NCI-H226 (cell line): ENCODE measurements around the gene RHEB.
"Not testable (repeated sequence)": the region's sequence is repeated elsewhere in the genome, so short reads cannot be mapped to it uniquely, and the experiment has no call there.

Experiments
- DNase-seq: peaks from one replicate; pipeline ENCODE4 v3.0.0-alpha.2; 2015

The RHEB gene, protein sequence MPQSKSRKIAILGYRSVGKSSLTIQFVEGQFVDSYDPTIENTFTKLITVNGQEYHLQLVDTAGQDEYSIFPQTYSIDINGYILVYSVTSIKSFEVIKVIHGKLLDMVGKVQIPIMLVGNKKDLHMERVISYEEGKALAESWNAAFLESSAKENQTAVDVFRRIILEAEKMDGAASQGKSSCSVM

DNA sequence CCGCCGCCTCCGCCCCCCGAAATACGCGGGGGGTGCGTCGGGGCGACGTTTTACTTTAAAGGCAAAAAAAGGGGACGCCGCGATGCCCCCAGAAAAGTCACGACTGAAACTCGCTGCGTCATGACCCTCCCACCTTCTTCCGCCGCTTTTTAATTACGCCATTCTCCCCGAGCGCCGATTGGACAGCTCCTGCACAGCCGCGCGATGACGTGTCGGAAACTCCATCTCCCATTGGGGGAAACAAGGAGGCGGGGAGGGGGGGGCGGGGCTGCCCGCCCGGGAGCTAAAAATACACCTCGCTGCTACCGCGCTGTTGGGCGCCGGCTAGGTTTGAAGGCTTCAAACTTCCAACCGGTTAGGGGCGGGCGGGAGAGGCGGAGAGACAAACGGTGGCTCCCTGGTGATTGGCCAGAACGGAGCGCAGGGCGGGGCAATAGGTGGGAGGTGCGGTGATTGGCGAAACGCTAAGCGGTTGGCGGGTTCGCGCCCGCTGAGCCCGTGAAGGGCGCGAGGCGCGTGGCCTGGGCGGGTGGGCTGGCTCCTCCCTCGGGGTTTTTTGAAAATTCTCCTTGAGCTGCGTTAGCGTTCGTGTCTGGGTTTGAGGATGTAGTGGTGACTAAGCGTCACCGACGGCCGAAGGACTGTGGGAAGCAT lies at the start of gene RHEB:
RHEB (minus strand) TSS at position 131 of the 654 bp plus-strand sequence. CDS start 384 bp downstream, outside the sequence.
- peak; percentile 98 for DNase-seq

DNA sequence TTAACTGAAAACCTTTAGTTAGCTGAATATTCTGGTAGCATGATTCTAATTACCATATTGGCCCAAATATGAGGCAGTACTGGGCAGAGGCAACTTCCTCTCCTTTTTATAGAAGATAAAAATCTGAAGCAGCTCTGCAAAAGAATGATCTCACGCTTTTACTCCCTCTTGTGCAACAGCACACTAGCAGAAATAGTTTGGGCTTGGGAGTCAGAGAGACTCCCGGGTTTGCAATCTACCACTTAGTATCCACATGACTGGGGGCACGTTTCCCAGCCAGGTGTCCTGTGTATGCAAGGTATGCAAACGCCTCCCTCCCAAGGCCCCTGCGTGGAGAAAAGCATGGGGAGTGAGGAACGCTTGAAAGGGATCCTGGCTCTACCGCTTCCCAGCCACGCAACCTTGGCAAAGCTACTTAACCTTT lies 47.2 kb upstream of the RHEB start:
- DNase-seq: peak; percentile 90

DNA sequence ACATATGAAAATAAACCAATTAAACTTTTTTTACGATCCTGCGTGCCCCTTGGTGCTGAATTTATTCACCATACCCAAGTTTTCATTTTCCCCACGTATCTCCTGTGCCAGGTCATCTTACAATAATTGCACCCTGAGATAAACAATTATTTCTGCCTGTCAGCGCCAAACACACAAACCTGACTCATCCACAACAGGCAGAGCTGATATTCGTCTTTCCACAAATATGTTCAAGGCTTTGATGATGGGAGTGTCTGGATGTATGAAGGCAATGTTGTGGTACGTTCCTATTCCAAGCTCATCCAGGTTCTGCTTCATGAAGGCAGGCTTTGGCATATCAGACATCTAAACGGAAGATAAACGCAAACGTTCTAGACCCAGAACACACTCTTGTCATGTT lies 45.8 kb upstream of the RHEB start:
- peak; percentile 83 for DNase-seq

DNA sequence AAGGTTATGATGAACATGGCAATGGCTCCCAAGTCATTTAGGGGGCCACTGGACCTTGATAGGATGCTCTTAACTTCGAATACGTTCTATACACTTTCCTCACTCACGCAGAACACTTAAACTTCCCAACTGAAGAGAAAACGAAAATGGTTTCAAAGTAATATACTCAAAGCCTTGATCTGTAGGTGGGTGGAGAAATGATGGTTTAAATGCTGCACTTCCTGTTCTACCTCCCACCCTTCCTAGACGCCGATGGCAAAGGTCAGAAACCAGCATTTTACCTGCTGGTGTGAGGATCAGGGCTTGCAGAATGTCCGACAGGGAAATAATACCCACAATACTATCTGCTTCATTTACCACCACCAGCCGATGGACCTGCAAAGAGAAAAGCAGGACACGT lies 40.5 kb upstream of the RHEB start:
- no peak for DNase-seq

DNA sequence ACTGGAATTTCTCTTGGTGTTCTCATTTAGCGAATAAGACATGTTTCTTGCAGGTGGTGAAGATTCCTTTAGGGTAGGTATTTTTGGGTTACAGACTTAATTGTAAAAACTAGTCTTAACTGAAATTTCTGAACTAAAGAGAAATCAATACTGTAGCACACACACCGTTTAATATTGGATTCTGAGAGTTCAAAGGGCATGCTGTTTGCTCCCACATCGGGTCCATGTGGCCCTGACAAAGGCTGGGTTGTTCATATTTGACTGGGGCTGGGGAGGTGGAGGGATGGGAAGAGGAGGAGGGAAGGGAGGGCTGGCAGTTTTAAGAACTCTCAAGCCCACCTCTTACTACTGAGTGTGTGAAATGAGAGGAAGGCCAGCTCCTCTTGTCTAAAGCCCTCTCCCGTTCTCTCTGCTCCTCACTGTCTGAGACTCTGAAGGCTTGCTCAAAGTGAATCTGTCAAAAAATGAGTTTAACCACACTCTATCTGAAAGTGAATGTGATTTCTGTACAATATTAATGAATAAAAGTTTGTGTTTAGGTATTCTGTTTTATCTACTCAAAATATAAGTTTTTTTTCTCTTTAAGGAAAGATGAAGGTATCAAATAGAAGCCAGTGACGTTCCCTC lies 40.0 kb upstream of the RHEB start:
- DNase-seq: no peak

DNA sequence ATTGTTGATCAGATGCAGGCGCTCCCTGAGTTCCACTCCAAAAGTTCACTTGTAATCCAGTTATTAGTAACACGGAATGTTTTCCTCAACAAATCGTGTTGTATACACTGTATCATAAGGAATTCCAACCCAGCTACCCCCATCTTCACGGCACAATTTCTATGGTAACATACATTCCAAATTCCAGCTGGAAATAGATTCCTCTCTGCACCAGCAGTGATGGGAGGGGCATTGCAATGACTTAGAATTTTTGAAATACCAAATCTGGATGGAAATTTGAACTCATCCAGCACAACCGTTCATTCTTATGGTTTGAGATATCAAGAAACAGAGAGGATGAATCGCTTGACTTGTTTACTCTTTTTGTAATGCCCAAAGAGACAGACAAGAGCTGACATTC lies 38.9 kb upstream of the RHEB start:
- no peak for DNase-seq

DNA sequence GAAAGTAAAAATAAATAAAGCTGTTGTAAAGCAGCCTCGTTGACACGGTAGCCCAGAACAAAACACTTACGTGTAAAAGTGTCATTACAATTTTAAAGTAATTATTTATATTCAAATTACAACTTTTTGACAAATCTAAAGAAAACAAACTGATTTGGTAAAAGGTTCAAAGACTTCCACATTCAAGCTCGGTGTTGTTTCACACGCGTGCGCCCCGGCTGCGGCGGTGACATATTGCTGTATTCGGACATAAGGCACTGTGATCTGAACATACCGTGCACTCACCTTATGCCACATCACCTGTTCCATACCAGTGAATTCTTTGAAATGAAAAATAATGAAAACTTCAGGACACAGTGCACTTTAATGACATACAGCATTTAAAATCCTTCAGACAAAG lies 36.9 kb upstream of the RHEB start:
- no peak for DNase-seq

DNA sequence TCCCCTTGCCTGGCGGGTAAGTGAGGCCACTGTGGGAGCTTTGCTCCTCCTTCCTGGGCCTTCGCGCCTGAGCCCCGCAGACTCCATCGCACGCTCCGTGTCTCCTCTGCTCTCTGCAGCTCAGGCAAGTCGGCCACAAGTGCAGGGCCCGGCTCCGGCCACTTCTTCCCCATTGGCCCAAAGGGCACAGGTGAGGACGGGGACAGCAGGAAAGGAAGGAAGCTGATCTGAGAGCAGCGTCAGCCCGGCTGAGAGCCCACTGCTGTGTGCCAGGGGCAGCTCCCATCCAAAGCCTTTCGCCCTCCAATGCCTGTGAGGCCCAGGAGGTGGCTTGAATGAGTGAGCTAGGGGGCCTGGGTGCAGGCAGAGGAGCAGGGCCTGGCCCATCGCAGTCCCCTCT lies 33.7 kb upstream of the RHEB start:
- no peak for DNase-seq

DNA sequence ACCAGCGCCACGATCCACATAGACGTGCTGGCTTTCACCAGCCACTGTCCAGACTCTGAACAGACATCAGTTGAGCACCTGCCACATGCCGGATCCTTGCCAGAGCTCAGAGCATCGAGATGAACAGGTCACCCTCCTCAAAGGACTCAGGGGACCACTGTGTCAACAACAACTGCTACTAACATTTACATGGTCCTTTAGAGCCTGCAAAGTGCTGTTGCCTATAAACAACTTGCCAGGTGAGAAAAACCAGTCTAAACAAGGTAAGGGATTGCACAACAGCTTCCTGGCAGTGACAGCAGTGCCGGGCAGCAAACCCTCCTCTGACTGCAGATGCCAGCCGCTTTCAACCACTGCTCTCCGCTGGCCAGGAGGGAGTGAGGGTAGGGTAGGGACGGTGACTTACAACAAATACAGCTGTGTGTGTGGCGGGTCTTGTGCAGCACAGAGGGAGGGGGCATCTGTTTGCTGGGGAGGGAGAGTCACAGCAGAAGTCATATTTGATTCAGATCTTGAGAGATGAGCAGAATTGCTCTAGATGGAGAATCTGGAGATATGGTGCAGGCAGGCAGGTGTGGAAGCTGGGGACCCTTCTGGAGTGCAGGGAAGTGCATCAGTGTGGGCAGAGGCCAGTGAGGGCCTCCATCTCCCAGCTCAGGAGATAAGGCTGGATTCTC lies 32.8 kb upstream of the RHEB start:
- DNase-seq: no peak

DNA sequence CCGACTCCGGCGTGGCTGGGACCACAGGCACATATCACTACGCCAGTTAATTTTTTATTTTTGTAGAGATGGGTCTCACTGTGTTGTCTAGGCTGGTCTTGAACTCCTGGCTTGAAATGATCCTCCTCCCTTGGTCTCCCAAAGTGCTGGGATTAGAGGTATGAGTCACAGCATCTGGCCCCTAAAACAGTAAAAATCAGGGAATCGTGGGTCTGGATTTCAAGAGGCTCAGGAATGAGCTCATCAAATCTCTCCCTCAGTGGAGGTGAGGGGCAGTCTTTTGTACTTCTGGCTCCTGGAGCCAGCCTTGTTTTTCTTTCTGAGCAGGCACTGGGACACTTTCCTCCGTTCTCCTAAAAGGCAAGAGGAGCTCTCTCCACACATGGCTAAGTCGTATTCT lies 32.1 kb upstream of the RHEB start:
- DNase-seq: no peak

DNA sequence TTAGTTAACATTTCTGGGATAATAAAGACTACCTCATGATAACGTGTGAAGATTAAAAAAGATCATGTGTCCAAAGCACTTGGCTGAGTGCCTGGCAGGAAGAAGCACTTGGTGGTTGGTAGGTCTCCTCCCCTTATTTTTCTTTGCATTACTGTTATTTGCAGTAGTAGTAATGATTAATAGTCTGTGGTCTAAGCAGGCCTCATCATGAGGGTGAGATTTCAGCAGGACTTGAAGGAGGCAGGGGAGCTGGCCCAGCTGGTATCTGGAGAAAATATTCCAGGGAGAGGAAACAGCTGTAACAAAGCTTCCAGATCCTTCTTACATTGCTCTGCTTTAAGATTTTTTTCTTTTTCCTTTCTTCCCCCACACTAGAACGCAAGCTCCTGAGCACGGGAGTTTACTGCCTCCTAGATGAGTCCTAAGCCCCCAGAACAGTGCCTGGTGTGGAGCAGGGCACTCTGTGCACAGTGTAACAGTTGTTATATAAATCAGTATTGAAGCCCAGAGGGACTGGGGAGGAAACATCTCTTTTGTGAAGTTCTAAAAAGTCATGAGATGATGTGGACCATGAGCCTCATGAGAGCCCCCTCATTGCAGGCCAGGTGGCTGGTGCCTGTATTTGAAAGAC lies 31.1 kb upstream of the RHEB start:
- peak; percentile 75 for DNase-seq

DNA sequence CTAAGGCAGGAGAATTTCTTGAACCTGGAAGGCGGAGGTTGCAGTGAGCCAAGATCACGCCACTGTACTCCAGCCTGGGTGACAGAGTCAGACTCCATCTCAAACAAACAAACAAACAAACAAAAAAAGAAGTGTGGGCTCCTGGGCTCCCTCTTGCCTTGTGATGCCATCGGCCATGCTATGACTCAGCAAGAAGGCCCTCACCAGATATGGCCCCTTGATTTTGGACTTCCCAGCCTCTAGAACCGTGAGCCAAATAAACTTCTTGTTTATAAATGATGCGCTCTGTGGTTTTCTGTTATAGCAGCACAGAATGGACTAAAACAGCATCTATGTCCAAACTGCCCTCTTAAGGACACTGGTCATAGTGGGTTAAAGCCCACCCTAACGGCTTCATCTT lies 29.9 kb upstream of the RHEB start:
- DNase-seq: no peak

DNA sequence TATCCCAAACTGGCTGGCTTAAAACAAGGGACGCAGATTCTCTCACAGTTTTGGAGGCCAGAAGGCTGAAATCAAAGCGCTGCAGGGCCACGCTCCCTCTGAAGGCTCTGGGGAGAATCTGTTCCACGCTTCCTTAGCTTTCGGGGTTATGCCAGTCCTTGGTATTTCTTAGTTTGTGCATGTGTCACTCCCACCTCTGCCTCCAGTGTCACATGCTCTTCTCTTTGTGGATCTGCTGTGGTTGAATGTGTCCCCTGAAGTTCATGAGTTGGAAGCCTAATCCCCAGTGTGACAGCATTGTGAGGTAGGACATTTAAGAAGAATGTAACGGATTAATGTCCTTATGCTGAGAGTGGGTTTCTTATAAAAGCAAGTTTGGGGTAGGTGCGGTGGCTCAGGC lies 29.4 kb upstream of the RHEB start:
- DNase-seq: no peak

DNA sequence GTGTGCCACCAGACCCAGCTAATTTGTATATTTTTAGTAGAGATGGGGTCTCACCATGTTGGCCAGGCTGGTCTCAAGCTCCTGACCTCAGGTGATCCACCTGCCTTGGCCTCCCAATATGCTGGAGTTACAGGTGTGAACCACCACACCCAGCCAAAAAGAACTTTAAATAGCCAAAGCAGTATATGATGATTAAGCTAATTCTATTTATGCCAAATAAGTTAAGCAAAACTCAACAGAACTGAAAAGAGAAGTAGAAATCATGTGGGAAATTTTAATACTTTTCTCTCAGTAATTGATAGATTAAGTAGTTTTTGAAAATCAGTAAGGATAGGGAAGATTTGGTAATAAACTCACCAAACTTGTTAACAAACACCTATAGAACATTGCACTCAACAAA lies 24.5 kb upstream of the RHEB start:
- no peak for DNase-seq

DNA sequence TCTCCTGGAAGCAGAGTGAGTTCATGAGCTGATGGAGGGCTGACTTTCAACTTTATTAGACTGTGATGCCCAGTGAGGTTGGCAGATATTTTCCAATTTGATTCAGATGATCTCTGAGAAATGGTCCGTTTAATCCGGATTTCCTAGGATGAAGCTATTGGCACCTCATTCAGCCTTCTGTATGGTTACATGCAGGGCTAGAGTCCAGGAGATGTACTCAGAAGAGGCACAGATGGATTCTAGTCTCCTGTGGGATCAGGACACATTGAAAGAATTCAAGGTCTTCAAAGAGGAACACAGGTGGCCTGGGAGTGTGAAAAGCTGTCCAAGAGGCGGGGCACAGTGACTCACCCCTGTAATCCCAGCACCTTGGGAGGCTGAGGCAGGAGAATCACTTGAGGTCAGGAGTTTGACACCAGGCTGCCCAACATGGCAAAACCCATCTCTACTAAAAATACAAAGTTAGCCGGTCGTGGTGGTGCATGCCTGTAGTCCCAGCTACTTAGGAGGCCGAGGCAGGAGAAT lies 23.0 kb upstream of the RHEB start:
- DNase-seq: no peak

DNA sequence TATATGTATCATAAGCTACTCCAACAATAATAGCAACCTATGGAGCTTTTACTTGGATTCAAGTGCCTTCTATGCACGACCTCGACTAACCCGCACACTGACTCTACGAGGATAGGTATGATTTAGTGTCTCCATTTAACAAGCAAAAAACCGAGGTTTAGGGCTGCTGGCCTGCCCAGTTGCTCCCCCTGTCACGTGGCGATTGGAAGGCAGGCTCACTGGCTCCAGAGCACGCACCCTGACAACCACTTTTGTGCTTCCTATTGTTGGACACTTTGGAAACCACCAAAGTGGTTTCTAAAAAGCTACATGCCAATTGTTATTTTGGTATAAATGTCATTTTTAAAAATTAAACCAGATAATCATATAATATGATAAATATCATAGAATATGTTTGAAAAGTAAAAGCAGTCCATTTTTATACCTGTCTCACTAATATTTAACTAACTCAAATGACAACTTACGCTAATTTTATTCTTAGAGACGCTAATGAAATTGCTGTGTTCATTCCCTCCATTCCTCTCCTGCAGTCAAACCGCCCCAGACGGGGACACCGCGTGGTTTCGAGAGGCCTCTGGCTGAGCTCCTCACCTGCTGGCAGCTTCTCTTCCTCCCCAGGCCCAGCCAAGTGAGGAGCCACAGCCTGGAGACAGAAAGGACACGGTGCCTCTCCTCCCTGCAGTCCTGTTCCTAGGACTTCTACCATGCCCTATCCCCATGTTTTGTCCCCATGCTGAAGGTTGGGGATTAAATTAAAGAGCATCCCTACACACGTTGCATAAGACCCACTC lies 22.2 kb upstream of the RHEB start:
- no peak for DNase-seq

DNA sequence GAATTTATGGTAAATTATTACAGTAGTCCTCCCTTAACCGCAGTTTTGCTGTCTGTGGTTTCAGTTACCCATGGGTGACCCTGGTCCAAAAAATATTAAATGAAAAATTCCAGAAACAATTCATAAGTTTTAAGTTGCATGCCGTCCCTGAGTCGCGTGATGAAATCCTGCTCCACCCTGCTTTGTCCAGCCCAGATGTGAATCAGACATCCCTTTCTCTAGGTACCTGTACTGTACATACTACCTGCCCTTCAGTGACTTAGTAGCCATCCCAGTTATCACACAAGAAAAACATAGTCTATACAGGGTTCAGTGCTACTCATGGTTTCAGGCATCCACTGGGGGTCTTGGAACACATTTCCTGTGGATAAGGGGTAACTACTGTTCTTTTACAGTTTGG lies 20.5 kb upstream of the RHEB start:
- no peak for DNase-seq

DNA sequence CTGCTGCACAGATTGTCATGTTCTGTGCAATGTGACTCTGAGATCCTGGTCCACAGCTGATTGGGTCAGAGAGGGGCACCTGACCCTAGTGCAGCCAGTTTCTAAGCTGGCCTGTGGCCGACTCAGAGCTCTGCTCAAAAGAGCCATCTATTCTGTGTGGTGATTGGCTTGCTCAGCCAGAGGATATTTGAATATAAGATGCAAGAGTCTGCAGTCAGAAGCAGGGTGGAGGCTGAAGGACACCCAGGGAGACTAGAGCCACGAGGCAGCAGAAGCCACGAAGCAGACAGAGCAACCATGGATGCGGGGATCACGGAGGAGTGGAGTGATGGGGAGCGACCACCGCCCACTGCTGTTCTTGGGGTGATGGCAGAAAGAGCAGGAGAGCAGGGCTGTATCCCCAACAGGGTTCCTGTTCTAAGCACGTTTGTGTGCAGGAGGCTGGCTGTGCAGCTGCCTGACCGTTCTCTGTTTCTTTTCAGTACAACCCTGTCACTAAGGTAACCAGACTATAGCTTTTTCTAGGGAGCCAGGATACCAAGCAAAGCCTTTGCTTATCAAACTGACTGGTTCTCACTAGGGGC lies 19.5 kb upstream of the RHEB start:
- DNase-seq: no peak

DNA sequence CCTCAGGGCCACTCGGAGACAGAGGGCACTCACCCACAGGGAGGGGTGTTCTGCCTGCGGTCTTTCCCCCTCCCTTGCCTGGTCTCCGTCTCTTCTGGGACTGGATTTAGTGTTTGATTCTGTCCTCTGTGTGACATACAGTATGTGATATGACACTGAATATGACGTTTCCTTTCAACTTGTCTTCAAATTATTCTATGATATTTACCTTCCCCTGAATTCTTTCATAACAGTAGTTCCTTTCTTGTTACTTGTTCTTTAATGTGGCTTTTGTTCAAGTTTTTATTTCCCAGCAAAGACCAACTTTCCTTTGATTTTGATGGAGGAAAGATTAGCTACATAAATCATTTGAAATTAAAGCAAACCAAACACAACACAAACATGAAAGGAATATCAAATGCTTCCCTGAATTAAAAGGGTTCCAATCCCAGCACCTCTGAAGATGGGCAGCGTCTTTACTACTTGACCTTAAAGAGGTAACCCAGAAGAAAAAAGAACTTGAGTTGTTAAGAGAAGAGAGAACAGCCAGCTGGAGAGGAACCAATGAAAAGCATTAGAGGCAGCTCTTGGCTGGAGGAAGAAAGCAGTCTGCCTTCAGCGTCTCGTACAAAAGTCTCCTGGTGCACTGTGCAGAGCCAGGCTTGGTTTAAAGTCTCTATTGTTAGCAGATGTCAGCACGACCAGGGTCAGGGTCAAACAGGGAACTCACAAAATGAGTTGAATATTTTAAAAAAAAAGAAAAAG lies 18.3 kb upstream of the RHEB start:
- DNase-seq: no peak

DNA sequence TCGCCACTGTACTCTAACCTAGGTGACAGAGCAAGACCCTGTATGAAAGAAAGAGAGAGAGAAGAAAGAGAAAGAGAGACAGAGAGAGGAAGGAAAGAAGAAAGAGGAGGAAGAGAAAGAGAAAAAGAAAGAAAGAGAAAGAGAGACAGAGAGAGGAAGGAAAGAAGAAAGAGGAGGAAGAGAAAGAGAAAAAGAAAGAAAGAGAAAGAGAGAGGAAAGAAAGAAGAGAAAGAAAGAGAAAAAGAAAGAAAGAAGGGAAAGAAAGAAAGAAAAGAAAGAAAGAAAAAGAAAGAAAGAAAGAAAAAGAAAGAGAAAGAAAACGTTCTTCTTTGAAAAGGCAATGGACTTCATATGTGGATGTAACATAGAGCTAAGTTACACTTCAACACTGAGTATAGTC lies 16.5 kb upstream of the RHEB start:
- not testable (repeated sequence) for DNase-seq

DNA sequence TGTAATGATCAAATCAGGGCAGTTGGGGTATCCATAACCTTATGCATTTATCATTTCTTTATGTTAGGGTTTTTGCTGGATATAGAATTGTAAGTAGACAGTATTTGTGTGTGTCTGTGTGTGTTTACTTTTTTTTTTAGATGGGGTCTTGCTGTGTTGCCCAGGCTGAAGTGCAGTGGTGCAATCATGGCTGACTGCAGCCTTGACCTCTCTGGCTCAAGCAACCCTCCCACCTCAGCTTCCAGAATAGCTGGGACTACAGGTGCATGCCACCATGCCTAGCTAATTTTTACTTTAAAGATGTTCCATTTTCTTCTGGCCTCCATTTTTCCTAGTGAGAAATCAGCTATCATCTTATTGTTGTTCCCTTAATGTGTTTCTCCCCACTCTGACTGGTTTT lies 10.1 kb upstream of the RHEB start:
- no peak for DNase-seq
